ENCODE data around the gene S100A2.

- TF ChIP-seq CTCF (IDR thresholded peaks at IDR 0.05; ENCODE audit: low read depth, low read length) = no peak
- no peak for TF ChIP-seq EZH2phosphoT487 (IDR thresholded peaks at IDR 0.05; ENCODE audit: low read depth)
Measured at GRCh38 chr1:153560771-153561465, 4.7 kb downstream of the S100A2 start.

Measured in OCI-LY3 (cell line).